Measurements from ENCODE around the gene CPLANE2.

CPLANE2 gene

GRCh38 chr1:16186655-16187235, 50.2 kb downstream of the CPLANE2 start:
- TF ChIP-seq CTCF (IDR thresholded peaks at IDR 0.05; ENCODE audit: insufficient read depth, missing control alignments), result no peak
- FAIRE-seq (no peak), DNase-seq (ENCODE audit: insufficient read length, low spot score) (no peak)

- FAIRE-seq (no peak), DNase-seq (ENCODE audit: insufficient read length, low spot score) (no peak)
- TF ChIP-seq CTCF (IDR thresholded peaks at IDR 0.05; ENCODE audit: insufficient read depth, missing control alignments), result no peak
Measured at GRCh38 chr1:16184557-16185303, 52.3 kb downstream of the CPLANE2 start.

- DNase-seq (ENCODE audit: insufficient read length, low spot score) (no peak), FAIRE-seq (no peak)
- no peak for TF ChIP-seq CTCF (IDR thresholded peaks at IDR 0.05; ENCODE audit: insufficient read depth, missing control alignments)
Measured at GRCh38 chr1:16183765-16184556, 53.0 kb downstream of the CPLANE2 start.

- DNase-seq (ENCODE audit: insufficient read length, low spot score) (no peak), FAIRE-seq (no peak)
- no peak for TF ChIP-seq CTCF (IDR thresholded peaks at IDR 0.05; ENCODE audit: insufficient read depth, missing control alignments)
Measured at GRCh38 chr1:16183179-16183578, 53.8 kb downstream of the CPLANE2 start.

- no peak for TF ChIP-seq CTCF (IDR thresholded peaks at IDR 0.05; ENCODE audit: insufficient read depth, missing control alignments)
- FAIRE-seq (no peak), DNase-seq (ENCODE audit: insufficient read length, low spot score) (no peak)
Measured at GRCh38 chr1:16181887-16182719, 54.9 kb downstream of the CPLANE2 start.

Measured in D721Med (cell line).